GM12874 (cell line): Measurements from ENCODE around the gene IRGQ.

Source experiments
- CTCF ChIP-seq: IDR thresholded peaks from 2 replicates; pipeline ENCODE4 v1.5.1; 2011; ENCODE audit warnings: low read depth, mild to moderate bottlenecking, control low read depth, low read length, moderate library complexity; ENCODE audit not compliant: insufficient read depth

Gene IRGQ

GRCh38 chr19:43595999-43596841 lies at the start of gene IRGQ, which contains the start of gene ZNF576:
TSS of gene IRGQ (minus strand) at chr19:43596134. CDS start at chr19:43595338, 796 bp downstream.
TSS of gene ZNF576 (plus strand) at chr19:43596595. CDS start at chr19:43597109, 514 bp downstream.
- no peak for TF ChIP-seq CTCF

- TF ChIP-seq CTCF, result no peak
These were observed 48.2 kb upstream of the IRGQ start for GRCh38 chr19:43644181-43644580.

- TF ChIP-seq CTCF, result no peak
These were observed 47.4 kb upstream of the IRGQ start for GRCh38 chr19:43643326-43643725.

GRCh38 chr19:43642531-43642930 lies 46.6 kb upstream of the IRGQ start:
- no peak for TF ChIP-seq CTCF

- no peak for TF ChIP-seq CTCF
These were observed 45.4 kb upstream of the IRGQ start for GRCh38 chr19:43641333-43641732.

- TF ChIP-seq CTCF, result no peak
These were observed 44.5 kb upstream of the IRGQ start for GRCh38 chr19:43640424-43640757.

GRCh38 chr19:43639519-43640423 lies 43.8 kb upstream of the IRGQ start, which contains the start of gene CADM4:
TSS of gene CADM4 (minus strand) at chr19:43639850. CDS start at chr19:43639790, 60 bp downstream.
- TF ChIP-seq CTCF, result no peak
